HEK293T (cell line): ENCODE data around the gene OAT.

ENCODE experiments used
- CTCF ChIA-PET: fragments of 350-600 bp; formaldehyde crosslinking; extraction: SDS; loops from one replicate; lab custom pipeline; 2021; ENCODE audit warnings: antibody characterized with exemption, inconsistent platforms; lab: Yijun Ruan, JAX
- POLR2A ChIA-PET: fragments of 350-600 bp; formaldehyde crosslinking; extraction: SDS; loops from one replicate; lab custom pipeline; 2020; ENCODE audit warnings: antibody characterized with exemption, inconsistent platforms; lab: Yijun Ruan, JAX
- DNase-seq: peaks from one replicate; pipeline ENCODE4 v3.0.0; 2012; ENCODE audit warnings: mixed read lengths; ENCODE audit errors: extremely low spot score
- ARNT ChIP-seq: fragments of 450-650 bp; IDR thresholded peaks from 2 replicates; pipeline ENCODE4 v1.6.1; 2017; ENCODE audit warnings: mild to moderate bottlenecking
- BHLHE40 ChIP-seq: fragments of 450-650 bp; IDR thresholded peaks from 2 replicates; pipeline ENCODE4 v1.6.1; 2016; ENCODE audit warnings: mild to moderate bottlenecking, moderate library complexity, borderline replicate concordance
- CTBP1 ChIP-seq: fragments of 450-650 bp; IDR thresholded peaks from 2 replicates; pipeline ENCODE4 v1.6.1; 2016; ENCODE audit warnings: borderline replicate concordance
- ELF4 ChIP-seq: fragments of 450-650 bp; IDR thresholded peaks from 2 replicates; pipeline ENCODE4 v1.6.1; 2017; ENCODE audit warnings: antibody characterized with exemption
- FOXA1 ChIP-seq: fragments of 450-650 bp; IDR thresholded peaks from 2 replicates; pipeline ENCODE4 v1.6.1; 2016; ENCODE audit warnings: mild to moderate bottlenecking
- FOXK2 ChIP-seq: fragments of 450-650 bp; IDR thresholded peaks from 2 replicates; pipeline ENCODE4 v1.6.1; 2016; ENCODE audit warnings: mild to moderate bottlenecking
- FOXM1 ChIP-seq: fragments of 450-650 bp; IDR thresholded peaks from 2 replicates; pipeline ENCODE4 v1.6.1; 2017; ENCODE audit warnings: mild to moderate bottlenecking, borderline replicate concordance
- HDGF ChIP-seq: fragments of 450-650 bp; IDR thresholded peaks from 2 replicates; pipeline ENCODE4 v1.6.1; 2017; ENCODE audit warnings: antibody characterized with exemption, borderline replicate concordance
- L3MBTL2 ChIP-seq: fragments of 450-650 bp; conservative IDR thresholded peaks from 2 replicates; pipeline ENCODE4 v1.6.1; 2016; ENCODE audit warnings: mild to moderate bottlenecking
- LEF1 ChIP-seq: fragments of 450-650 bp; IDR thresholded peaks from 2 replicates; pipeline ENCODE4 v1.6.1; 2017; ENCODE audit warnings: mild to moderate bottlenecking, borderline replicate concordance
- NFRKB ChIP-seq: fragments of 450-650 bp; IDR thresholded peaks from 2 replicates; pipeline ENCODE4 v1.6.1; 2016; ENCODE audit warnings: mild to moderate bottlenecking, moderate library complexity
- SP1 ChIP-seq: fragments of 450-650 bp; IDR thresholded peaks from 2 replicates; pipeline ENCODE4 v1.6.1; 2017
- SUZ12 ChIP-seq: fragments of 450-650 bp; IDR thresholded peaks from 2 replicates; pipeline ENCODE4 v1.6.1; 2016; ENCODE audit warnings: mild to moderate bottlenecking
- TARDBP ChIP-seq: fragments of 450-650 bp; IDR thresholded peaks from 2 replicates; pipeline ENCODE4 v1.6.1; 2016
- ZNF384 ChIP-seq: fragments of 450-650 bp; IDR thresholded peaks from 2 replicates; pipeline ENCODE4 v1.6.1; 2016
- TF ChIP-seq, protein P1 (sequence below): fragments of 450-650 bp; IDR thresholded peaks from 2 replicates; pipeline ENCODE4 v1.6.1; 2016

OAT gene

DNA sequence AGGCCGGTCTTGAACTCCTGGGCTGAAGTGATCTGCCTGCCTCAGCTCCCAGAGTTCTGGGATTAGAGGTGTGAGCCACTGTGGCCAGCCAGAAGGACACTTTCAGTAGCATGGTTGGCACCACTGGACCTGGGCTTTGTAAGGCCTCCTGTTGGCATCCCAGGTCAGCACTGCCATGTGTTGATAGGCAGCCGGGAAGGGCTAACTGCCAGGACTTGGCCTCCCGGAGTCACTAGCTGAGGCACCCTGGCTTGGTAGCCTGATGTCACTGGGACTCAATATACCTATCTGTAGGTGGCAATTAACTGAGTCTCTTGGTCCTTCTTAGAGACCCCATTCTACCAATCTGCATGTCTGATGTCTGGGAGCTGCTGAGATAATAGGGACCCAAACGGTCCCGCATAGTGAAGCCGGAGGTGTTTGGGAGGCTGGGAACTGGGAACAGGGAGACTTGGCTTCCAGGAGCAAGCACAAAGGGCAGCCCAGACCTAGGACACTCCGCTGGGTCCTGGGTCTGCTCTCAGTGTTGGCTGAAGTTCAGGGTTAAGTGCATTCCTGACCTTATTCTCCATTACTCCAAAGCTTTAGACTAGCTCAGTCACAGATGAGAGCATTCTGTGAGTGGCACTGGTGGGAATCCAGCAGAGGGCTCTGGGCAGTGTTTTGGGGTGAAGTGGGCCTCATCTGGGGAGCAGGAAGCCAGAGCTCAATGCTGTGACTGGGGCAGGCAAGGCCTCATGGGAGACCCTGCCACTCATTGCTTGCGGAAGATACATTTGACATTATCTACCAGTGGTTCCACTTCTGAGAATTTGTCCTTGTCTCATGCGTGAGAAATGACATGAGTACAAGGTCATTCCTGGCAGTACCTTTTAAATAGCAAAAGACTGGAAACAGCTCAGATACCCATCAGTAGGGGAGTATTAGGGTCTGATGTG, 45.6 kb upstream of the OAT start:
- POLR2A ChIA-PET = no interaction called here
- CTCF ChIA-PET = no interaction called here
- no peak for TF ChIP-seq CTBP1
- no peak for TF ChIP-seq FOXK2
- no peak for TF ChIP-seq ZNF384
- TF ChIP-seq SUZ12 = no peak
- TF ChIP-seq, protein P1, sequence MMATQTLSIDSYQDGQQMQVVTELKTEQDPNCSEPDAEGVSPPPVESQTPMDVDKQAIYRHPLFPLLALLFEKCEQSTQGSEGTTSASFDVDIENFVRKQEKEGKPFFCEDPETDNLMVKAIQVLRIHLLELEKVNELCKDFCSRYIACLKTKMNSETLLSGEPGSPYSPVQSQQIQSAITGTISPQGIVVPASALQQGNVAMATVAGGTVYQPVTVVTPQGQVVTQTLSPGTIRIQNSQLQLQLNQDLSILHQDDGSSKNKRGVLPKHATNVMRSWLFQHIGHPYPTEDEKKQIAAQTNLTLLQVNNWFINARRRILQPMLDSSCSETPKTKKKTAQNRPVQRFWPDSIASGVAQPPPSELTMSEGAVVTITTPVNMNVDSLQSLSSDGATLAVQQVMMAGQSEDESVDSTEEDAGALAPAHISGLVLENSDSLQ = no peak
- TF ChIP-seq ELF4 = no peak
- TF ChIP-seq HDGF = no peak
- no peak for DNase-seq

DNA sequence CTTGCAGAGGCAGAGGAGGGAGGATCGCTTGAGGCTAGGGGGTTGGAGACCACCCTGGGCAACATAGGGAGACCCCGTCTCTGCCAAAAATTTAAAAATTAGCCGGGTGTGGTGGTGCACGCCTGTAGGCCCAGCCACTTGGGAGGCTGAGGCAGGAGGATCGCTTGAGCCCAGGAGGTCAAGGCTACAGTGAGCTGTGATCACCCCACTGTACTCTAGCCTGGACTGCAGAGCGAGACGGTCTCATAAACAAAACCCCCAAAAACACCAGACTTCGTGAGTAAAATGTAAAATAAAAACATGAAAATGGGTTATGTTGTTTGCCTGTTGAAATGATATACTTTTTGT, 43.6 kb upstream of the OAT start:
- POLR2A ChIA-PET = interaction anchor here (0.7 to 1.7 kb wide), 3 partner anchors 9 to 166 kb away, joined by 3 to 6 read pairs (median 5); no protein-coding TSS in a partner anchor
- TF ChIP-seq NFRKB (no peak), SP1 (no peak), HDGF (no peak), BHLHE40 (no peak)
- no peak for DNase-seq
- CTCF ChIA-PET = no interaction called here

DNA sequence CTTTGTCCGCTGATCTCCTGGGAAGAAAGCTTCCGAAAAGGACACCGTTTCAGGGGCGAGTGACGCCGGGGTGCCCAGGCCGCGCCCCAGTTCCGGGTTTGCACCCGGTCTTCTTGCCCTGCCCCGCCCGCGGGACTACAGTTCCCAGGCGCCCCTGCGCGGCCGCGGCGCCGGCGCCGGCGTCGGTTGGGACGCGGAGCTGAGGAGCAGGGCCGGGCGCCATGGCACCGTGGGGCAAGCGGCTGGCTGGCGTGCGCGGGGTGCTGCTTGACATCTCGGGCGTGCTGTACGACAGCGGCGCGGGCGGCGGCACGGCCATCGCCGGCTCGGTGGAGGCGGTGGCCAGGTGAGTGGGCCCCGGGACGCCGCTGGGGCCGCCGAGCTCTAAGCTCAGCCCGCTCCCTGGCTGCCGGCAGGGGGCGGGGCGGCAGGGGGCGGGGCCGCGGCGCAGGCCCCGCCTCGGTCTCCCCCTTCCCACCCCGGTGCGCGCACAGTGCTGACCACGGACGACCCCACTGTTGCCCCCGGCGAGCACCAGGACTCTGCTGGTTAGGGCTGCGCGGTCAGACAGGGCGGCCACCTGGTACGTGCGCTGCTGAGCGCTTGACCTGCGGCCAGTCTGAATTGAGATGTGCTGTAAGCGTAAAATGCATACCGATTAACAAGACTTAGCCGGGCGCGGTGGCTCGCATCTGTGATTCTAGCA, 43.1 kb upstream of the OAT start, which contains the start of gene LHPP:
Gene LHPP (plus strand): TSS at position 182 of the 706 bp plus-strand sequence. CDS start 40 bp downstream, at position 222.
- POLR2A ChIA-PET = interaction anchor here (0.7 to 1.7 kb wide), 9 partner anchors 9 to 166 kb away, joined by 3 to 6 read pairs (median 4); partner anchors contain the start of genes NKX1-2 and OAT
- DNase-seq = peak; percentile 89
- TF ChIP-seq ELF4 = peak; percentile 89
- peak; percentile 82; the same call in 1 of the 2 replicates for TF ChIP-seq LEF1
- TF ChIP-seq HDGF = no peak
- TF ChIP-seq NFRKB = no peak
- CTCF ChIA-PET = no interaction called here

DNA sequence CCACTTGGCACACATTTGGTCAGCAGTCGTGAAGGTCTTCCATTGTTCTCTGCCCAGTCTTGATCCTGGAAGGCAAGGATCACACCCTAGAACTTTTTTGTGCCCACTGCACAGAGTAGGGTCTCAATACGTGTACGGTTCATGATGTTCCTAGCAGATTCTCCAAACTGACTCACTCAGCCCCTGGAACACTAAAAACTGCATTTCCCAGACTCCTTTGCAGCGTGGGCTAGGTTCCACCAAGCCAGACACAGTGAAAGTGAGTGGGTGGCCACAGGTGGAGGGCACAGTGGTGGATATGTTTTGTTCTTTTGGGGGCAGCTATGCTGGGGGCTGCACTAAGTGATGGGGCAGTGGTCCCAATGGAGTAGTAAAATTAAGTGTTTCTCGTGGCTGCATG, 41.4 kb upstream of the OAT start:
- CTCF ChIA-PET = no interaction called here
- DNase-seq = no peak
- POLR2A ChIA-PET = no interaction called here
- TF ChIP-seq FOXK2 (no peak), CTBP1 (no peak), NFRKB (no peak)

DNA sequence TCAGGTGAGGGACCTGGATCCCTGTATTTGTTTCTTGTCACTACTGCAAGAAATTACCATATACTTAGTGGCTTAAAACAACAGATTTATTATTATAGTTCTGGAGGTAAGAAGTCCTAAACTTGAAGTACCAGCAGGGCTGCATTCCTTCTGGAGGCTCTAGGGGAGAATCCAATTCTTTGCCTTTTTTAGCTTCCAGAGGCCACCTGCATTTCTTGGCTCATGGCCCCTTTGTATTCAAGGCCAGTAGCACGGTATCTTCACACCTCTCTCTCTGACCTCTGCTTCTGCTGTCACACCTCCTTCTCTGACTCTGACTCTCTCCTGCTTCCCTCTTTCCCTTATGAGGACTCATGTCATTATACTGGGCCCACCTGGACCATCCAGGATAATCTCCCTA, 40.7 kb upstream of the OAT start:
- no peak for DNase-seq
- no peak for TF ChIP-seq FOXM1
- TF ChIP-seq ZNF384 = no peak
- no peak for TF ChIP-seq SP1
- TF ChIP-seq, protein P1 = no peak
- TF ChIP-seq BHLHE40 = no peak
- TF ChIP-seq NFRKB = no peak
- TF ChIP-seq LEF1 = no peak
- no peak for TF ChIP-seq TARDBP
- no peak for TF ChIP-seq L3MBTL2
- TF ChIP-seq SUZ12 = no peak
- TF ChIP-seq ARNT = no peak
- TF ChIP-seq HDGF = no peak
- CTCF ChIA-PET = no interaction called here
- POLR2A ChIA-PET = no interaction called here

DNA sequence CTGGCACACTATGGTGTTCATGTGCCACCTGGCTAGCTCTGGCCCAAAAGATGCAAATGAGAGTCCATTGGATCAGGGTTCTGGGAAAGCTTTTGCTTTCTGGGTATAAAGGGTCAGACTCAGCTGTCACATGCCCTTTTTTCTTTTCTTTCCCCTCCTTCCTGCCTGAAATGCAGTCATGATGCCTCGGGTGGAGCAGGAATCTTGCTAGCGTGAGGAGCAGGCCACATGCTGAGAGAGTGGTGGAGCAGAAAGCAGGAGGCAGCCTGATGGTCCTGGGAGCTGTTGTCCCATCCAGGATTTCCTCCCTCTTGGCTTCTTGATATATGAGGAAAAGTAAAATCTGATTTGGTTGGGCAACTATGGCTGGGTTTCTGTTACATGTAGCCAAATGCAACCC, 40.2 kb upstream of the OAT start:
- no peak for TF ChIP-seq ZNF384
- no peak for TF ChIP-seq L3MBTL2
- no peak for TF ChIP-seq FOXA1
- TF ChIP-seq, protein P1 = no peak
- TF ChIP-seq ARNT = no peak
- TF ChIP-seq SP1 = no peak
- CTCF ChIA-PET = no interaction called here
- POLR2A ChIA-PET = no interaction called here
- DNase-seq = no peak

DNA sequence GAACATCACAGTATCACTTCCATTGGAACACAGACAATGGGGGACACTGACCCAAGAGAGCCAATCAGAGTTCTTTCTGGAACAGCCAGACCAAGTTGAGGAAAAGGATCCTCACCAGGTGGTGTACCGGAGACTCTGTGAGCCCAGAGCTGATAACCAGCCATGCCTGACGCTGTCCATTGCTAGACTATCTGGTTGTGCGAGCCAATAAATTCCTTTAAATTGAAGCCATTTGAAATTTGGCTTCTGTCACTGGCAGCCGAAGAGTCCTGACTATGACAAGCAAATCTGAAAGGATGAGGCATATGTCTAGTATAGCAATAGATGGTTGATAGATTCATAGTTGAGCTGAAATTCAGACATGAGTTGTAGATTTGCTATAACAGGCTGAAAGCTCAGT, 39.8 kb upstream of the OAT start:
- no peak for TF ChIP-seq TARDBP
- no peak for TF ChIP-seq LEF1
- TF ChIP-seq SP1 = no peak
- no peak for TF ChIP-seq ZNF384
- TF ChIP-seq, protein P1 = no peak
- TF ChIP-seq CTBP1 = no peak
- no peak for TF ChIP-seq NFRKB
- no peak for TF ChIP-seq BHLHE40
- no peak for TF ChIP-seq ELF4
- TF ChIP-seq FOXM1 = no peak
- no peak for TF ChIP-seq ARNT
- no peak for TF ChIP-seq FOXA1
- TF ChIP-seq FOXK2 = no peak
- TF ChIP-seq L3MBTL2 = no peak
- no peak for TF ChIP-seq HDGF
- TF ChIP-seq SUZ12 = no peak
- ChIA-PET CTCF (no interaction called here), POLR2A (no interaction called here)
- no peak for DNase-seq
